Panc1 (cell line): Measurements from ENCODE around the gene TMEM253. TPM values are rescaled to one million over a fixed set of nuclear protein-coding genes. Genes with fewer than 3 reads are reported as not detected.

Experiments used
- total RNA-seq: library from RNA; stranded (reverse); gene quantifications from one replicate; pipeline ENCODE4 v1.2.1, GENCODE V29; 2021; ENCODE audit not compliant: unreplicated experiment

The TMEM253 gene
- total RNA-seq, 1 experiment from 2014 or later: 0.33 TPM

Other genes with a start within 250 kb of the TMEM253 start
- gene RNASE3, start 209.7 kb upstream of the TMEM253 start, total RNA-seq: not detected
- gene RNASE2, start 145.6 kb upstream of the TMEM253 start, total RNA-seq: not detected
- 39.6 TPM for gene METTL17, start 111.1 kb upstream of the TMEM253 start, total RNA-seq
- not detected for gene SLC39A2, start 101.8 kb upstream of the TMEM253 start, total RNA-seq
- 1.6 TPM for gene NDRG2, start 76.0 kb upstream of the TMEM253 start, total RNA-seq
- not detected for gene TPPP2, start 70.8 kb upstream of the TMEM253 start, total RNA-seq
- gene RNASE13, start 66.3 kb upstream of the TMEM253 start, total RNA-seq: not detected
- gene RNASE7, start 58.7 kb upstream of the TMEM253 start, total RNA-seq: not detected
- not detected for gene RNASE8, start 43.2 kb upstream of the TMEM253 start, total RNA-seq
- gene ARHGEF40, start 30.8 kb upstream of the TMEM253 start, total RNA-seq: 11.1 TPM
- gene ZNF219, start 2.4 kb upstream of the TMEM253 start, total RNA-seq: 19.9 TPM
- not detected for gene OR5AU1, start 55.0 kb downstream of the TMEM253 start, total RNA-seq
- 537 TPM for gene HNRNPC, start 168.4 kb downstream of the TMEM253 start, total RNA-seq
- gene RPGRIP1, start 179.0 kb downstream of the TMEM253 start, total RNA-seq: 0.28 TPM